Activated CD4-positive, alpha-beta T cell treated with anti-CD3 and anti-CD28 coated beads for 36 hours (primary cell): ENCODE results near the gene ARL2BP. TPM values are rescaled to one million over a fixed set of nuclear protein-coding genes. Genes with fewer than 3 reads are reported as not detected.

ENCODE experiments used
- total RNA-seq, 2 experiments: library from RNA; stranded (reverse); gene quantifications; one replicate each; pipeline ENCODE4 v1.2.3, GENCODE V29; 2021

Gene ARL2BP
- total RNA-seq, 2 experiments from 2014 or later: 9.9 to 11.1 TPM

Other genes starting within 250 kb of the ARL2BP start
- 1 to 10 TPM; 4.9 to 7.3 TPM for gene CPNE2, start 152.7 kb upstream of the ARL2BP start, total RNA-seq
- gene PSME3IP1, start 59.2 kb upstream of the ARL2BP start, total RNA-seq: 100 to 1,000 TPM; 111 to 156 TPM
- 10 to 100 TPM; 24.6 to 30.2 TPM for gene RSPRY1, start 58.9 kb upstream of the ARL2BP start, total RNA-seq
- gene PLLP, start 39.4 kb downstream of the ARL2BP start, total RNA-seq: under 1 TPM; 0.30 to 0.33 TPM
- gene CCL22, start 113.5 kb downstream of the ARL2BP start, total RNA-seq: under 1 TPM; 0.72 to 0.91 TPM
- not detected for gene CX3CL1, start 127.2 kb downstream of the ARL2BP start, total RNA-seq
- 1 to 10 TPM; 1.2 to 1.4 TPM for gene CCL17, start 159.5 kb downstream of the ARL2BP start, total RNA-seq
- 10 to 100 TPM; 41.7 to 42.6 TPM for gene CIAPIN1, start 202.1 kb downstream of the ARL2BP start, total RNA-seq
- 10 to 100 TPM; 39.4 to 52.1 TPM for gene COQ9, start 202.2 kb downstream of the ARL2BP start, total RNA-seq
- gene POLR2C, start 217.4 kb downstream of the ARL2BP start, total RNA-seq: 10 to 100 TPM; 54.3 to 57.1 TPM
- 1 to 10 TPM; 5.7 to 6.7 TPM for gene DOK4, start 241.2 kb downstream of the ARL2BP start, total RNA-seq